Activated CD8-positive, alpha-beta memory T cell treated with anti-CD3 and anti-CD28 coated beads, Interleukin-2, amount 50 U/mL, for 1 hour (primary cell): ENCODE results near the gene ABCA5.
A peak's percentile ranks its signal among the peaks of the same experiment; 100 is the strongest.

Experiments
- DNase-seq: peaks from one replicate; pipeline ENCODE4 v3.0.0-alpha.2; 2020; ENCODE audit errors: extremely low read depth

The ABCA5 gene

GRCh38 chr17:69254187-69254586 lies 72.7 kb downstream of the ABCA5 start:
- DNase-seq = no peak

DNA sequence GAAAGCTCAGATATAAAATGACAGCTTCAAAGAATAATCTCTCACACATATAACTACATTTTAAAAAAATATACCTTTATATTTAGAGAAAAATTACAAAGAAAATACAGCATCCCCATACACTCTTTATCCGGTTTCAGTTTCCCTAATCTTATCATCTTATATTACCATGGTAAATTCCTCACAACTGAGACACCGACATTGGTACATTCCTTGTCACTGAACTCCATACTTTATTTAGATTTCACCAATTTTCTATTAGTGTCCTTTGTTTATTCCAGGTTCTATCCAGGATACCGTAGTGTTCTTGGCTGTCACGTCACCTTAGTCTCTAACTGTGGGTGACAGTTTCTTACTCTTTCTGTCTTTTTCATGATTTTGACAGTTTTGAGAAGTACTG lies 76.3 kb downstream of the ABCA5 start:
- DNase-seq = no peak

DNA sequence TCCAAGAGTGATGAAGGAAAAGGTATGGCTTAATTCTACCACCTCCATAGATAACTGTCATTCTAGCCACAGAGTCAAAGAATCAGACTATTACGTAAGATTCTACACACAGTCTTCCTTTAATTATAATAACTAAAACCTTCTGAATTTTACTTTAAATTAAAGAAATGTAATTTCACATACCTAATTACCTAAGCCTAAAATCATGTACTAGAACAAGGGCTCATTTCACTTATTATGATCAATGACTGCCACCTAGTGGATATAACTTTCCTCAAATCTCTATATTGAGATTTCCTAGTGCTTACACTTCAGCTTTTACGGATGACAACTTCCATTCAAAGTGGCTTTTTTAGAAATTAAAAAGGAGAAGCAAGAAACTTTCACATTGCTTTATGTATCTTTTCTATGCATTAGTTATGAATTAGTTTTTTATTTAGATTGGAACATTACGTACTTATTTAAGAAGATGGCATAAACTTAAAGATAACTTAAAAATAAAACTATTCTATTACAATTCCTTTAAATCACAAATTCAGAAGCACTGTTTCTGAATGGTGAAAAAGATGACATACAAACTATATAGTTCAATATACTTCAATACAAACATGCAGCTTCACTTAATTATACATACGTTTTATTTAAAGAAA lies 80.1 kb downstream of the ABCA5 start:
- no peak for DNase-seq

GRCh38 chr17:69246202-69246601 lies 80.7 kb downstream of the ABCA5 start:
- no peak for DNase-seq

DNA sequence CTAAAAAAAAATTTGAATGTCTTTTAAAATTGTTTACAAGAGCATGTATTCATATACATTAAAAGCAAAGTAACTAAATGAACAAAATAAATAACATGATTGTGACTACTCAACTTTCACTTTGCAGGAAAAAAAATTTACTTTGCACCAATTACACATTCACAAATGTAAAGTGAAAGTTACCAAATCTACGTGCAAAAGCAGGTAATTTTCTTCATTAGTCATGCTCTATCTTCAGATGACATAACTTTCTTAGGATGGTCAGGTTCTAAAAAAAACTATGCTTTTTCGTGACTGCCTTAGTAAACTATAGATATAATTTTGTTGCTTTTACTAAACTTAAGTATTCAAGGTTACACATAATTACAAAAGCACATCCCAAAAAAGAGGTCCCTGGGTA lies 81.3 kb downstream of the ABCA5 start:
- DNase-seq = no peak

DNA sequence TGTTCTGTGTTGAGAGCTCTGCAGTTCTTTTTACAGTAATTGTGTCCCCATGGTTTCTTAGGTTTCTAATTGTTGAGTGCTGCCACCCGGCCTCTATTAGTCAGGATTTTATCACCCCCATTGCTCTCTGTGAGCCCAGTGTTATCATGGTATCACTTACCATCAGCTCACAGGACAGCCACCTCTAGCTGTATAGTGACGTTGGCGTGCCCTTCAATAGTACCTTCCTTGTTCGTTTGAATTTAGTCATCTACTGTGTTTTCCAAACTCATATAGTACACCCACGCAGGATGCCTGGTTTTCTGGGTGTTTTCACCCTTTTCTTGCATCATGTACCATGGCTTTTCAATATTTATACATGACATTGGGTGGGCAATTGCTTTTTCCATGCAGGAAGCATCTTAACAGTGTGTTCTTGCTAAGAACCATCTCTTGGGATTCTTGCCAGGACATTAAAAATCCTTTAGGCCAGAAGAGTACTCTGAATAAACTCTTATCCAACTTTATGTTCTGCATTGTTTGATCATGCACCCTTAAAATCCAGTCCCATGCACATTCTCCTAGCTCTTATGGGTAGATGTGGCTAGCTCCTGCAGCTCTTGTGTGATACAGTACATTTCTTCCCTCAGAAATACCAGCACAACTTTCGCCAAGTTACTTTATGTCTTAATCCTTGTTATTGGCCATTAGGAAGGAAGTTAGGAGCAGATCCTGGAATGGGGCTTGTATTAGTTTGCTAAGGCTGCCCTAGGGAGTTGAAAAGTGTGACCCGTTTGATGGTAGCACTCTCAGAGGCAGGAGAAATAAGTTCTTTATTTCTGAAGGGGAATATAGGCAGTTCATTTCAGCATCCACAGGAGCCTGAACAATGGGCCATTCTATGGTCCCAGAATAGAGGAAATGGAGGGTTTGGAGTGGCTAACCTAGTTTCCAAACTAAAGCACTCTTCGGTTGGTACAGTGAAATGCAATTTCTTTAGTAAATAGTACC lies 87.0 kb downstream of the ABCA5 start:
- DNase-seq = no peak

- DNase-seq = no peak
These were observed 90.0 kb downstream of the ABCA5 start for GRCh38 chr17:69236946-69237345.

DNA sequence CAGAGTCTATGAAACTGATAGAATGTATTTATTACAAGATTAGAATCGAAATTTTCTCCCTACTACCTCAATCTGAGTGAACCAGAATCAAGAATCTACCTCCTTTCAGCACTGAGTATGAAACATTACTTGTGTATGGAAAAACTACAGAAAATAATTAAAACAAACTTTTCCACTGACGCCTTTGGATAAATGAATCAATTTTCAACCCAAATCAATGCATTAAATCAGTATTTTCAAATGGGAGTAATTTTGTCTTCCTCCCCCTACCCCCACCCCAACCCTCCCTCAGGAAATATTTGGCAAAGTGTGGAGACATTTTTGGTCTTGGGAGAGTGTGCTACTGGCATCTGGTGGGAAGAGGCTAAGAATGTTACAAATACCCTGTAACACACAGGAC lies 90.5 kb downstream of the ABCA5 start:
- DNase-seq = no peak

DNA sequence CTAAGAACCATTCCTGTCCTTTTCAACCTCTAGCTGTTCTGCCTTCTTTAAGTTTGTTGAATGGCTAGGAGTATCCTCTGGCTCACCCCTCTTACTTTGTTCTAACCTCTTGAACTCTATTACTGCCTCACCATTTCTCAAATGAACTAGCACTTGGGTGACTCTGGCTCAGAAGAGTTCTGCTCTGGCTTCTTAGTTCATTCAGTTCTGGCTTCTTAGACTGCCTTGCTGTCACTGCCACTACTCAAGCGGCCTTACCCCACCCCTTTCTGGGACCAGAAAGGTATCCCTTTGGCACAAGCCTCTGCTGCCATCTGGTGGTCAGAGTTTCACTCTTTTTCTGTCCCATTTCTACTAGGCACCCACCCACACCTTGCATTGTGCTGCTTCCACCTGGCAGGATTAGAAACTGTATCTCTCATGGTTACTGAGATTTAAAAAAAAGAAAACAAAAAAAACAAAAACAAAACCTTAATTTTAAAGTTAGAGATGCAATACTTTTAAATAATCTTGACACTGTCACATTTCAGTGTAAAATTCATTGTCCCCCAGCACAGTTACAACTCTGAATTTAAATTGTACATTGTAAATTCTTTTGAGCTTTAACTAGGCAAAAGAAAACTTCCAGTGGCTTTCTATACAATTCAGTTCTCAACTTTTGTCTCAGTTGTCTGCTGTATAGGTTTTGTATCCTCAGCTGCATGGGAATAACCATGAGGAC lies 91.4 kb downstream of the ABCA5 start:
- peak; percentile 8 for DNase-seq

DNA sequence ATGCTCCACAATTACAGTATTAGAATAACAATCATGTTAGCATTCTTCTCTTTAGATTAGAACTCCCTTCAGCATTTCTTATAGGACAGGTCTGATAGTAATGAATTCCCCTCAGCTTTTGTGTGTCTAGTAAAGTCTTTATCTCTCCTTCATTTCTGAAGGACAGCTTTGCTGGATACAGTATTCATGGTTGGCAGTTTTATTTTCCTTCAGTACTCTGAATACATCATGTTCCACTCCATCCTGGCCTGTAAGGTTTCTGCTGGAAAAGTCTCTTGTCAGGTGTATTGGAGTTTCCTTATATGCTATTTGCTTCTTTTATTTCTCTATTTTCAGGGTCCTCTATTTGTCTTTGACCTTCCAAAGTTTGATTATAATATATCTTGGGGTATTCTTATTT lies 94.3 kb downstream of the ABCA5 start:
- DNase-seq = no peak

- DNase-seq = no peak
These were observed 95.4 kb downstream of the ABCA5 start for GRCh38 chr17:69231521-69231920.

DNA sequence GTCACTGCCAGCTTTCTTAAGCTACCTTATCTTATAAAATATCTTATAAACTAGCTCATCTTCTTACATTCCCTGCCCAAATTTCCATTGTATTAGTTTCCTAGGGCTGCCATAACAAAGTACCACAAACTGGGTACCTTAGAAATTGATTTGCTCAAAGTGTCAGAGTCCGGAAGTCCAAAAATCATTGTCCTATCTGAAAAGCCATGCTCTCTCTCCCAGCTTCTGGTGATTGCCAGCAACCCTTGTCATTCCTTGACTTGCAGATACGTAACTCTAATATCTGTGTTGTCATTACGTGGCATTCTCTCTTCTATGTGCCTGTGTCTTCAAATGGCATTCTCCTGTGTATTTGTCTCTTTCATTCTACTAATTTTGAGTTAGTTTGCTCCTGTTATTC lies 96.0 kb downstream of the ABCA5 start:
- DNase-seq = no peak

DNA sequence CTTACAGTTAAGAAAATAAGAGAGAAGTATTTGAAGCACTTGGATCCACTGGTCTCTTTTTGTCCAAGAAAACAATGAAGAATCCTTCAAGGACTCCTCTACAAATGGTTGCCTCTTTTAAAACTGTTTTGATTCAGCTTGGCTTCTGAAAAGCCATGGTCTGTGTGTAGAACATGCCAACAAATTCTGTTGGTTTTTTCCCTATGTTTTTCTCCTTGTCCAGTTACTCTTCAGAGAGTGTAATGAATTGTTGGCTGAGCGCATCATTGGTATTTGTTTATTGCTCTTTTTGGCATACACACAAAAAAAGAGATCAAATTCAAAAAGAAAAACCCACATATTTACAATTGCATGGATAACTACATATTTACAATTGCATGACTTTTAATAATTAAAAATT lies 98.4 kb downstream of the ABCA5 start, which contains the start of gene ABCA10:
TSS of gene ABCA10 (minus strand) at position 249 of the 400 bp plus-strand sequence. CDS start 3,466 bp downstream, outside the sequence.
- DNase-seq = no peak

DNA sequence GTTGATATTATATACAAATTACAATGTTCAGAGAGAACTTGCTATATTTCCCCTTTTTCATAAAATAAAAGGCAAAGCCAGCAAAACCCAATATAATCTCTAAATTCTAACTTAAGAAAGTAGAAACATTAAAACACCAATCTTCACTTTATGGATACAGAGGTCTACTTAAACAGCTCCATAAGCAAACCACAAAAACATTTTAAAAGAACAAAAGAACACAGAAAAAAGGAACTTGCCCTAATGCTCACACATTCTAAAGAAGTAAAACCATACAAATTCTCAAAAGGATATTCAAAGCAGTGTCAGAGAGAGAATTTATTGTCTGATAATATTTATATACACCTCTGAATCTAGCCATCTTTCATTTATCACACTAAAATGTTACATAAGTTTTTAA lies 98.9 kb downstream of the ABCA5 start:
- DNase-seq = no peak

DNA sequence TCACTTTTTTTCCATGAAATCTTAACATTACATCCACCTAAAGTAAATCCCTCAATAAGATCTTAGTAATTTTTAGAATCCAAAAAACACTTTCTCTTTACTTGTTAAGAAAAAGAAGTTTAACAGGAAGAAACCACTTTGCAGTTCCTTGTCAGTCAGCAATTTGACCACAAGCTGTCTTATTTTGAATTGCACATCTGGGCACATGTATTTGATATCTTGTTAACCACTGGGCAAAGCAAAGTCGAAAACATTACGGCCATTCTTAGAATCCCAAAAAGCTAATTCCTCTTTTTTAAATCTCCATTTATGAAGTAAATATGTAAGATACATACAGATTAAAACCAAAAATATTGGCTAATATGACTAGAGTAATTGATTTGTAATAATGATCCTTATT lies 99.4 kb downstream of the ABCA5 start:
- no peak for DNase-seq

DNA sequence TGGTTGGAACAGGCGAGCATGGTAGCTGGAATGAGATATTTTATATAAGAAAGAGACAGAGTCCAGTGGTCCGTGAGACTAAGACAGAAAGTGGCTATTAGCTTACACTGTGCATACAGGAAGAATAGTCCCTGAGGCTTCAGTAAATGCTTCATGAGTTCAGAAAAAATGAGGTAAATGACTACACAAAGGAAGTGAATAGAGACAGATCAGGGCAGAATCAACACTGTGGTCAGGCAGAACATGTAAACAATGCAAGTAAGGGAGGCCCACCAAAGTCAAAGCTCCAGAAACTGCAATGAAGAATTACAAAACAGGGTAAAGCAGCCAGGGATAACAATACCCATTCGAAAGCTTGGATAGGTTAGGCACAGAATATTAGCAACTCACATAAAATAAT lies 103.1 kb downstream of the ABCA5 start:
- DNase-seq = no peak

DNA sequence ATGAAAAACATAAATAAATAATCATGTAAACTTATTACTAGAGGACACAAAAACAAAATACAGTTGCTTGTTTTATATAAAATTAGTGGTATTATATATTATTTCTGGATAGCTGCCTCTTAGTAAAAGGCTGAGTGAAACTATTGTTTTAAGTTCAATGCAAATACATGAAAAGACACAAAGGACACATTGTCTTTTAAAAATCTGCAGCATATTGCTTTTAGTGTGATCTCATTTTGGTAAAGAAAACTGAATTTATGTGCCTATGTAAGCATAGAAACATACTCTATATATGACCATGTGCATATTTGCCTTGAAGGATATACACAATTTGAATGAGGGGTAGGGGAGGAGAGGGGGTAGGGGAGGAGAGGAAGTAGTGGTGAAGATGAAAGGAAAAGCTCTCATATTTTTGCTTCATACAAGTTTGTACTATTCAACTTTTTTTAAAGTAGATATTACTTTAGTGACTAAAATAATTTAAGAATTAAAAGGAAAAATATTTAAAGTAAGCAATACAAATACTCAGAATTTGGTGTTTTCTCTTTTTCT lies 104.2 kb downstream of the ABCA5 start:
- DNase-seq = no peak

- no peak for DNase-seq
These were observed 106.8 kb downstream of the ABCA5 start for GRCh38 chr17:69220098-69220497.

GRCh38 chr17:69218986-69219385 lies 107.9 kb downstream of the ABCA5 start:
- DNase-seq = no peak

GRCh38 chr17:69213059-69213813 lies 113.7 kb downstream of the ABCA5 start:
- DNase-seq = no peak

DNA sequence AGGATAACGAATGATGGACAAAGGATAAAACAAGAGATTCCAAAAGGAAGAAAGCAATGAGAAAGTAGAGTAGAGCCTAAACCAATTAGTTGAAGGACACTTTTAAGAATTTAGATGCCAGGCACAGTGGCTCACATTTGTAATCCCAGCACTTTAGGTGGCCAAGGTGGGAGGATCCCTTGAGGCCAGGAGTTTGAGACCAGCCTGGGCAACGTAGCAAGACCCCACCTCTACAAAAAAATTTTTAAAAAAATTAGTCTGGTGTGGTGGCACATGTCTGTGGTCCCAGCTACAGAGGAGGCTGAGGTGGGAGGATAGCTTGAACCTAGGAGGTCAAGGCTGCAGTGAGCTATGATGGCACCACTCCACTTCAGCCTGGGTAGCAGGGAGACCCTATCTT lies 118.3 kb downstream of the ABCA5 start:
- DNase-seq = no peak
